Neural cell (in vitro differentiated cells): Measurements from ENCODE around the gene PDGFA. TPM values are rescaled to one million over a fixed set of nuclear protein-coding genes. Genes with fewer than 3 reads are reported as not detected.

ENCODE experiments used
- H2AFZ ChIP-seq: fragments of 200-600, 300-800 bp; sonication (generic), shearing (Covaris generic); 2 replicates; pipeline ENCODE4 v1.6.0; 2014; ENCODE audit warnings: low read depth, mild to moderate bottlenecking, antibody characterized with exemption, low read length, moderate library complexity
- H3F3A ChIP-seq: fragments of 200-600 bp; shearing (Covaris generic); 2 replicates; pipeline ENCODE4 v1.6.1; 2016; ENCODE audit warnings: mild to moderate bottlenecking, moderate library complexity, mixed read lengths, antibody characterized with exemption, low read length; ENCODE audit not compliant: insufficient read depth, poor library complexity, severe bottlenecking
- H3K27ac ChIP-seq: fragments of 200-600, 300-800 bp; sonication (generic), shearing (Covaris generic); 2 replicates; pipeline ENCODE4 v1.5.1; 2014; ENCODE audit warnings: mild to moderate bottlenecking, low read length, moderate library complexity
- H3K27me3 ChIP-seq: fragments of 300-800, 200-600 bp; sonication (generic), shearing (Covaris generic); 2 replicates; pipeline ENCODE4 v1.6.0; 2014; ENCODE audit warnings: mild to moderate bottlenecking, low read depth, low read length, moderate library complexity; ENCODE audit not compliant: insufficient read depth
- H3K36me3 ChIP-seq: fragments of 300-800, 200-600 bp; sonication (generic), shearing (Covaris generic); 2 replicates; pipeline ENCODE4 v1.5.1; 2014; ENCODE audit warnings: mild to moderate bottlenecking, antibody characterized with exemption, low read length, moderate library complexity; ENCODE audit not compliant: insufficient read depth
- H3K4me2 ChIP-seq: fragments of 300-800, 200-600 bp; sonication (generic), shearing (Covaris generic); 2 replicates; pipeline ENCODE4 v1.6.0; 2014; ENCODE audit warnings: mild to moderate bottlenecking, low read length
- H3K4me3 ChIP-seq: fragments of 300-800, 200-600 bp; sonication (generic), shearing (Covaris generic); 2 replicates; pipeline ENCODE4 v1.5.1; 2014; ENCODE audit warnings: mild to moderate bottlenecking, low read length, moderate library complexity
- H3K79me2 ChIP-seq: fragments of 200-600 bp; shearing (Covaris generic); replicated peaks from 2 replicates; pipeline ENCODE4 v1.6.0; 2014; ENCODE audit warnings: mild to moderate bottlenecking, low read length, moderate library complexity; ENCODE audit not compliant: insufficient read depth
- H3K9ac ChIP-seq: fragments of 300-800, 200-600 bp; sonication (generic), shearing (Covaris generic); 2 replicates; pipeline ENCODE4 v1.6.1; 2016; ENCODE audit warnings: mild to moderate bottlenecking, low read length, mixed read lengths
- H3K9me2 ChIP-seq: fragments of 200-600 bp; shearing (Covaris generic); 2 replicates; pipeline ENCODE4 v1.6.1; 2016; ENCODE audit warnings: mild to moderate bottlenecking, low read length, mixed read lengths; ENCODE audit not compliant: insufficient read depth
- H3K9me3 ChIP-seq: fragments of 200-600, 300-800 bp; sonication (generic), shearing (Covaris generic); 2 replicates; pipeline ENCODE4 v1.6.1; 2016; ENCODE audit warnings: mild to moderate bottlenecking, mixed run types, low read length, moderate library complexity, mixed read lengths
- H4K20me1 ChIP-seq: fragments of 200-600 bp; shearing (Covaris generic); 2 replicates; pipeline ENCODE4 v1.6.1; 2016; ENCODE audit warnings: mild to moderate bottlenecking, mixed run types; ENCODE audit not compliant: insufficient read depth
- EZH2 ChIP-seq: fragments of 200-600, 300-800 bp; shearing (Covaris generic), sonication (generic); IDR thresholded peaks from 2 replicates; pipeline ENCODE4 v1.6.1; 2014; ENCODE audit warnings: antibody characterized with exemption, low read length, borderline replicate concordance, mild to moderate bottlenecking; ENCODE audit not compliant: insufficient read depth, poor library complexity, severe bottlenecking
- MXI1 ChIP-seq: fragments of 450-650 bp; conservative IDR thresholded peaks from 2 replicates; pipeline ENCODE4 v1.6.1; 2014; ENCODE audit warnings: antibody characterized with exemption, mild to moderate bottlenecking; ENCODE audit not compliant: poor library complexity, severe bottlenecking
- POLR2AphosphoS5 ChIP-seq: IDR thresholded peaks from 2 replicates; pipeline ENCODE4 v1.6.1; 2012
- RAD21 ChIP-seq: fragments of 450-650 bp; conservative IDR thresholded peaks from 2 replicates; pipeline ENCODE4 v1.6.1; 2014; ENCODE audit warnings: antibody characterized with exemption, mild to moderate bottlenecking, moderate library complexity
- SMC3 ChIP-seq: fragments of 450-650 bp; conservative IDR thresholded peaks from 2 replicates; pipeline ENCODE4 v1.6.1; 2014; ENCODE audit warnings: antibody characterized with exemption, mild to moderate bottlenecking, moderate library complexity; ENCODE audit not compliant: poor library complexity
- polyA plus RNA-seq: library from polyadenylated mRNA; depleted of rRNA; stranded (reverse); fragments of >200 nt; gene quantifications from 2 replicates; pipeline ENCODE4 v1.2.3, GENCODE V29; 2014
- TF ChIP-seq, protein P1 (sequence below): IDR thresholded peaks from 2 replicates; pipeline ENCODE4 v1.6.1; 2012; ENCODE audit warnings: borderline replicate concordance
- TF ChIP-seq, protein P2 (sequence below): fragments of 450-650 bp; IDR thresholded peaks from 2 replicates; pipeline ENCODE4 v1.5.1; 2014; ENCODE audit warnings: antibody characterized with exemption, mild to moderate bottlenecking, moderate library complexity; ENCODE audit not compliant: poor library complexity, severe bottlenecking

PDGFA gene
- polyA plus RNA-seq, 1 donor from 2014 or later = 4.1 TPM

- TF ChIP-seq, protein P1, sequence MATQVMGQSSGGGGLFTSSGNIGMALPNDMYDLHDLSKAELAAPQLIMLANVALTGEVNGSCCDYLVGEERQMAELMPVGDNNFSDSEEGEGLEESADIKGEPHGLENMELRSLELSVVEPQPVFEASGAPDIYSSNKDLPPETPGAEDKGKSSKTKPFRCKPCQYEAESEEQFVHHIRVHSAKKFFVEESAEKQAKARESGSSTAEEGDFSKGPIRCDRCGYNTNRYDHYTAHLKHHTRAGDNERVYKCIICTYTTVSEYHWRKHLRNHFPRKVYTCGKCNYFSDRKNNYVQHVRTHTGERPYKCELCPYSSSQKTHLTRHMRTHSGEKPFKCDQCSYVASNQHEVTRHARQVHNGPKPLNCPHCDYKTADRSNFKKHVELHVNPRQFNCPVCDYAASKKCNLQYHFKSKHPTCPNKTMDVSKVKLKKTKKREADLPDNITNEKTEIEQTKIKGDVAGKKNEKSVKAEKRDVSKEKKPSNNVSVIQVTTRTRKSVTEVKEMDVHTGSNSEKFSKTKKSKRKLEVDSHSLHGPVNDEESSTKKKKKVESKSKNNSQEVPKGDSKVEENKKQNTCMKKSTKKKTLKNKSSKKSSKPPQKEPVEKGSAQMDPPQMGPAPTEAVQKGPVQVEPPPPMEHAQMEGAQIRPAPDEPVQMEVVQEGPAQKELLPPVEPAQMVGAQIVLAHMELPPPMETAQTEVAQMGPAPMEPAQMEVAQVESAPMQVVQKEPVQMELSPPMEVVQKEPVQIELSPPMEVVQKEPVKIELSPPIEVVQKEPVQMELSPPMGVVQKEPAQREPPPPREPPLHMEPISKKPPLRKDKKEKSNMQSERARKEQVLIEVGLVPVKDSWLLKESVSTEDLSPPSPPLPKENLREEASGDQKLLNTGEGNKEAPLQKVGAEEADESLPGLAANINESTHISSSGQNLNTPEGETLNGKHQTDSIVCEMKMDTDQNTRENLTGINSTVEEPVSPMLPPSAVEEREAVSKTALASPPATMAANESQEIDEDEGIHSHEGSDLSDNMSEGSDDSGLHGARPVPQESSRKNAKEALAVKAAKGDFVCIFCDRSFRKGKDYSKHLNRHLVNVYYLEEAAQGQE = no peak
- no peak for TF ChIP-seq POLR2AphosphoS5
Measured at GRCh38 chr7:454356-455109, 65.1 kb downstream of the PDGFA start (continued).

- no peak overlapping the region for H3K9ac ChIP-seq
- H3K27me3 ChIP-seq = peaks cover 11% of the 10 kb centered on the region
- H4K20me1 ChIP-seq = no peaks in the 10 kb centered on the region
- H3K4me3 ChIP-seq = no peak overlapping the region
- no peaks in the 10 kb centered on the region for H3K9me2 ChIP-seq
- H3K9me3 ChIP-seq = no peaks in the 10 kb centered on the region
- H3K4me2 ChIP-seq = no peak overlapping the region
- H2AFZ ChIP-seq = no peak overlapping the region
- no peaks in the 10 kb centered on the region for H3F3A ChIP-seq
- no peak overlapping the region for H3K27ac ChIP-seq
- no peaks in the 10 kb centered on the region for H3K36me3 ChIP-seq
- H3K79me2 ChIP-seq = no peaks in the 10 kb centered on the region
- TF ChIP-seq, protein P1 = no peak
- TF ChIP-seq SMC3 = no peak
Measured at GRCh38 chr7:453597-454306, 65.9 kb downstream of the PDGFA start.

DNA sequence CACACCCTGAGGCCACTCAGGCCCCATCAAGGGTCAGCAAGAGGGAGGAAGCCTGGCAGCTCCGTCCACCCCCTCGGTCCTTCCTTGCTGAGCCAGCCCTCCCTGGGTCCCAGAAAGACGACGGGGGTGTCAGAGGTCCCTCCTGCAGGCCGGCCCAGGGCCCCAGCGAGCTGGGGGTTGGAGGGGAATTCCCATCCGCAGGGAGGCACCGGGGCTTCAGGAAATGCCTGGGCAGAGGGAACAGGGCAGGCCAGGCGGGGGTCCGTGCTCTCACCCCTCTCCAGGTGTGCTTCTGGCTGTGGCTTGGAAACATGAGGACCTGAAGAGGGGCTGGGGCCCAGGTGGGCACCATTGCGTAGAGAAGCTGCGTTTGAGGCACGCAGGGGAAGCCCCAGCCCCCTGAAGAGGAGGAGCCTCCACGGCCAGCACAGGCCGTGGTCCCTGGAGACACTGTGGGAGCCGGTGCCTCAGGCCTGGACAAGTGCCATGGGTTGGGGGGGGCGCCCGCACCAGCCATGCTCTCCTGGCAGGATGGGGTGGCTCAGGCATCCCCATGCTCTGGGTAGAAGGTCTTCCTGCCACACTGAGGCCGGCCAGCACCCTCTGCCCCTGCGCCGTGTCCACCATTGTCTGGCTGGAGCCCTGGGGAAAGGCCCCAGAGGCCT, 66.7 kb downstream of the PDGFA start:
- Histone ChIP-seq H3K9ac (no peak overlapping the region), H3K79me2 (no peaks in the 10 kb centered on the region), H3K9me3 (no peaks in the 10 kb centered on the region), H3K36me3 (no peaks in the 10 kb centered on the region), H3K27ac (no peak overlapping the region), H4K20me1 (no peaks in the 10 kb centered on the region), H3K4me2 (no peak overlapping the region), H3K4me3 (no peak overlapping the region), H3K9me2 (no peaks in the 10 kb centered on the region), H3F3A (no peaks in the 10 kb centered on the region), H3K27me3 (peaks cover 11% of the 10 kb centered on the region), H2AFZ (no peak overlapping the region)
- TF ChIP-seq SMC3 (no peak), RAD21 (no peak), MXI1 (no peak), EZH2 (no peak)
- TF ChIP-seq, protein P2, sequence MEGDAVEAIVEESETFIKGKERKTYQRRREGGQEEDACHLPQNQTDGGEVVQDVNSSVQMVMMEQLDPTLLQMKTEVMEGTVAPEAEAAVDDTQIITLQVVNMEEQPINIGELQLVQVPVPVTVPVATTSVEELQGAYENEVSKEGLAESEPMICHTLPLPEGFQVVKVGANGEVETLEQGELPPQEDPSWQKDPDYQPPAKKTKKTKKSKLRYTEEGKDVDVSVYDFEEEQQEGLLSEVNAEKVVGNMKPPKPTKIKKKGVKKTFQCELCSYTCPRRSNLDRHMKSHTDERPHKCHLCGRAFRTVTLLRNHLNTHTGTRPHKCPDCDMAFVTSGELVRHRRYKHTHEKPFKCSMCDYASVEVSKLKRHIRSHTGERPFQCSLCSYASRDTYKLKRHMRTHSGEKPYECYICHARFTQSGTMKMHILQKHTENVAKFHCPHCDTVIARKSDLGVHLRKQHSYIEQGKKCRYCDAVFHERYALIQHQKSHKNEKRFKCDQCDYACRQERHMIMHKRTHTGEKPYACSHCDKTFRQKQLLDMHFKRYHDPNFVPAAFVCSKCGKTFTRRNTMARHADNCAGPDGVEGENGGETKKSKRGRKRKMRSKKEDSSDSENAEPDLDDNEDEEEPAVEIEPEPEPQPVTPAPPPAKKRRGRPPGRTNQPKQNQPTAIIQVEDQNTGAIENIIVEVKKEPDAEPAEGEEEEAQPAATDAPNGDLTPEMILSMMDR = no peak
- TF ChIP-seq, protein P1 = no peak
